GM23248 (cell line): ENCODE data around the gene PLCB4. TPM values are rescaled to one million over a fixed set of nuclear protein-coding genes. Genes with fewer than 3 reads are reported as not detected.
A peak's percentile ranks its signal among the peaks of the same experiment; 100 is the strongest.

Source experiments
- DNase-seq: peaks from one replicate; pipeline ENCODE4 v3.0.0-alpha.2; 2015
- H2AFZ ChIP-seq: fragments of 200-600 bp; sonication (generic); 2 replicates; pipeline ENCODE4 v1.6.1; 2016; ENCODE audit warnings: antibody characterized with exemption
- H3F3A ChIP-seq: fragments of 200-600 bp; sonication (generic); 2 replicates; pipeline ENCODE4 v1.6.1; 2016; ENCODE audit warnings: mild to moderate bottlenecking, antibody characterized with exemption, mixed run types; ENCODE audit not compliant: insufficient read depth
- H3K27ac ChIP-seq: fragments of 200-600 bp; sonication (generic); 2 replicates; pipeline ENCODE4 v1.5.1; 2016; ENCODE audit warnings: mild to moderate bottlenecking
- H3K27me3 ChIP-seq: fragments of 200-600 bp; sonication (generic); replicated peaks from 2 replicates; pipeline ENCODE4 v1.6.1; 2016; ENCODE audit warnings: mild to moderate bottlenecking; ENCODE audit not compliant: insufficient read depth
- H3K36me3 ChIP-seq: fragments of 200-600 bp; sonication (generic); 2 replicates; pipeline ENCODE4 v1.6.1; 2016; ENCODE audit warnings: low read depth, mild to moderate bottlenecking
- H3K4me1 ChIP-seq: fragments of 200-600 bp; sonication (generic); 2 replicates; pipeline ENCODE4 v1.6.1; 2016; ENCODE audit warnings: mild to moderate bottlenecking; ENCODE audit not compliant: insufficient read depth
- H3K4me2 ChIP-seq: fragments of 200-600 bp; sonication (generic); one replicate; pipeline ENCODE4 v1.6.1; 2016; ENCODE audit warnings: mild to moderate bottlenecking; ENCODE audit not compliant: unreplicated experiment
- H3K4me3 ChIP-seq: fragments of 200-600 bp; sonication (generic); 2 replicates; pipeline ENCODE4 v1.5.1; 2016; ENCODE audit warnings: mild to moderate bottlenecking
- H3K79me2 ChIP-seq: fragments of 200-600 bp; sonication (generic); 2 replicates; pipeline ENCODE4 v1.6.1; 2016; ENCODE audit warnings: mild to moderate bottlenecking; ENCODE audit not compliant: insufficient read depth
- H3K9ac ChIP-seq: fragments of 200-600 bp; sonication (generic); 2 replicates; pipeline ENCODE4 v1.6.1; 2016; ENCODE audit warnings: mild to moderate bottlenecking
- H3K9me2 ChIP-seq: fragments of 200-600 bp; sonication (generic); 2 replicates; pipeline ENCODE4 v1.6.1; 2016; ENCODE audit warnings: mixed run types, mild to moderate bottlenecking, moderate library complexity; ENCODE audit not compliant: insufficient read depth
- H3K9me3 ChIP-seq: fragments of 200-600 bp; sonication (generic); one replicate; pipeline ENCODE4 v1.6.1; 2017; ENCODE audit warnings: low read depth
- H4K20me1 ChIP-seq: fragments of 200-600 bp; sonication (generic); 2 replicates; pipeline ENCODE4 v1.6.0; 2016; ENCODE audit not compliant: insufficient read depth
- EZH2 ChIP-seq: fragments of 200-600 bp; sonication (generic); IDR thresholded peaks from 2 replicates; pipeline ENCODE4 v1.6.1; 2018; ENCODE audit warnings: antibody characterized with exemption, mild to moderate bottlenecking; ENCODE audit not compliant: insufficient read depth, poor library complexity, severe bottlenecking
- EZH2phosphoT487 ChIP-seq: fragments of 200-600 bp; sonication (generic); IDR thresholded peaks from 2 replicates; pipeline ENCODE4 v1.6.1; 2018; ENCODE audit warnings: antibody characterized with exemption, moderate library complexity, mild to moderate bottlenecking, low read depth; ENCODE audit not compliant: insufficient read depth
- WGBS, 2 experiments: methylation state at CpG; one replicate each; pipeline ENCODE4 v1.1.6; 2015 to 2017; ENCODE audit warnings: low lambda C conversion rate in 2 of 2, low coverage in 1 of 2; ENCODE audit errors: missing lambda C conversion rate in 2 of 2; 5-methylcytosine and 5-hydroxymethylcytosine counted together
- in situ Hi-C: fragments of 300-500 bp; cut with MboI; formaldehyde crosslinking; loops from 2 replicates; pipeline ENCODE4 v1.15.0; 2020
- polyA plus RNA-seq: library from polyadenylated mRNA; unstranded; fragments of >200 nt; fragmentation: Nextera tagmentation; extraction: Ambion mirVana; gene quantifications from 2 replicates; pipeline ENCODE4 v1.2.1, GENCODE V29; 2016
- total RNA-seq: library from RNA; depleted of rRNA; stranded (reverse); fragments of >200 nt; shearing (Covaris generic); gene quantifications from 2 replicates; pipeline ENCODE4 v1.2.3, GENCODE V29; 2014

PLCB4 gene
- total and polyA plus RNA-seq, 2 experiments from 2014 or later, result 5.0 to 9.5 TPM

GRCh38 chr20:9352739-9353138, 283.9 kb downstream of the PLCB4 start:
- Histone ChIP-seq H3K9ac (no peak overlapping the region), H3K9me2 (no peaks in the 10 kb centered on the region), H2AFZ (no peak overlapping the region), H3F3A (no peaks in the 10 kb centered on the region), H3K4me2 (no peak overlapping the region), H3K27me3 (no peaks in the 10 kb centered on the region), H3K79me2 (no peaks in the 10 kb centered on the region), H3K36me3 (no peaks in the 10 kb centered on the region), H3K9me3 (no peaks in the 10 kb centered on the region), H3K4me3 (no peak overlapping the region), H4K20me1 (no peaks in the 10 kb centered on the region), H3K4me1 (no peaks in the 10 kb centered on the region), H3K27ac (no peak overlapping the region)
- in situ Hi-C loops, result loop anchor here (10.0 to 25.0 kb wide), 2 partner anchors 498 to 565 kb away; no protein-coding TSS in a partner anchor
- TF ChIP-seq EZH2phosphoT487 (no peak), EZH2 (no peak)
- no peak for DNase-seq

DNA sequence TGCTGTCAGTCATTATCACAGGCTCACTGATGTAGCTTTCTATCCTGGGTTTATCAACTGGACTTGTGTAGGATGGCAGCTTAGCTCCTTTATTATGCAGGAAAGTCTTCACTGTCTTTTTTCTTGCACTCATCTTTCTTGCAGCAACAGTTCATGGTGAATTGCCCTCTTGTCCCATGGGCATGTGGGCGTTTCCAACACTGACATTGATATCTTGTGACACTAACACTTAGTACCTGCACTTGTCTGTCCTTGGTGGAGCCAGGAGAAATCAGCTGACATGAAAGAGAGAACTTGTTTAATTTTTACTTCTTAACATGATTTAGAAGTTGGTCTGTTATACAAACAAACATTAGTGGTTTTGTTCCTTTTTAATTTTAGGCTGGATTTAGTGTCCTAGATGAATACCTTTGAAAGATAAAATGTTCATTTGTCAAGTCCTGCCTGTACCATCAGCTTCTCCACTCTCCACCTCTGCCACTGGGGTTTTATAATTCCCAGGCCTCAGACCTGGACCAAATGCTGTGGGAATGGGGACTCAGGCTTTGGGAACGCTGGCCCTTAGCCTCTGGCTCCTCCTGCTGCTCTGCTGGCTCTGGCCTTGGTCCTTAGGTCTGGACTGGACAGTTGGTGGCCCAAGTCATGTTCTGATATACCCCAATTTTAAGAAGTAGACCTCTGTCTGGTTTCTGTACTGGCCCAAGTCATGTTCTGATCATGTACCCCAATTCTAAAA, 284.5 kb downstream of the PLCB4 start:
- TF ChIP-seq EZH2 (no peak), EZH2phosphoT487 (no peak)
- no peaks in the 10 kb centered on the region for H3K4me1 ChIP-seq
- in situ Hi-C loops, result loop anchor here (10.0 to 25.0 kb wide), 2 partner anchors 499 to 566 kb away; no protein-coding TSS in a partner anchor

DNA sequence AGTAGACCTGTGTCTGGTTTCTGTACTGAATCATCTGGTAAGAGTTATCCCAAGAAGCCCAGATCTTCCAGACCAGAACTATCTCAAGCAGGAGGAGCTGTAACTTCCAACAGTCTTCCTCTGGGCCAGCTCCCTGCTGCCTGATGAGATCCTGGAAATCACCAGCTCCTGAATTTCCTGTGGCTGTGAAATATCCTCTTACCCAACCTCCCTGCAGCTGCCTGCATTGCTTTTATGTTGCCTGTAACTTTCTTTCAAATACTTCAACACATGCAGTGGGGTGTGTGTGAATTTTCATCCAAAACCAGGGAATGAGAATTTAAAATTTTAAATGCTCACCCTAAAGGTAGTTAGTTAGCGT, 285.0 kb downstream of the PLCB4 start:
- H3K9me2 ChIP-seq, result no peaks in the 10 kb centered on the region
- no peaks in the 10 kb centered on the region for H3K79me2 ChIP-seq
- no peak overlapping the region for H3K4me3 ChIP-seq
- 89 to 92% methylated on average over 1 of the region's 1 CpG for WGBS, 2 experiments
- no peak overlapping the region for H3K4me2 ChIP-seq
- no peaks in the 10 kb centered on the region for H3K9me3 ChIP-seq
- no peak overlapping the region for H2AFZ ChIP-seq
- H3K27me3 ChIP-seq, result no peaks in the 10 kb centered on the region
- H3K9ac ChIP-seq, result no peak overlapping the region
- H4K20me1 ChIP-seq, result no peaks in the 10 kb centered on the region
- TF ChIP-seq EZH2phosphoT487, result no peak
- no peak for TF ChIP-seq EZH2
- DNase-seq, result peak; percentile 12
- no peak overlapping the region for H3K27ac ChIP-seq
- in situ Hi-C loops, result loop anchor here (10.0 to 25.0 kb wide), 2 partner anchors 499 to 567 kb away; no protein-coding TSS in a partner anchor
- H3K4me1 ChIP-seq, result no peaks in the 10 kb centered on the region
- H3F3A ChIP-seq, result no peaks in the 10 kb centered on the region
- no peaks in the 10 kb centered on the region for H3K36me3 ChIP-seq

More for the DNA sequence above, 284.5 kb downstream of the PLCB4 start:
- Histone ChIP-seq H3K79me2 (no peaks in the 10 kb centered on the region), H3K9me2 (no peaks in the 10 kb centered on the region), H3K36me3 (no peaks in the 10 kb centered on the region), H3K9me3 (no peaks in the 10 kb centered on the region), H3K4me3 (no peak overlapping the region), H3K9ac (no peak overlapping the region), H3K27ac (no peak overlapping the region), H3F3A (no peaks in the 10 kb centered on the region), H3K27me3 (no peaks in the 10 kb centered on the region), H3K4me2 (no peak overlapping the region), H2AFZ (no peak overlapping the region), H4K20me1 (no peaks in the 10 kb centered on the region)
- DNase-seq, result no peak
- WGBS, 2 experiments, result 71 to 75% methylated on average over 2 of the region's 2 CpGs

DNA sequence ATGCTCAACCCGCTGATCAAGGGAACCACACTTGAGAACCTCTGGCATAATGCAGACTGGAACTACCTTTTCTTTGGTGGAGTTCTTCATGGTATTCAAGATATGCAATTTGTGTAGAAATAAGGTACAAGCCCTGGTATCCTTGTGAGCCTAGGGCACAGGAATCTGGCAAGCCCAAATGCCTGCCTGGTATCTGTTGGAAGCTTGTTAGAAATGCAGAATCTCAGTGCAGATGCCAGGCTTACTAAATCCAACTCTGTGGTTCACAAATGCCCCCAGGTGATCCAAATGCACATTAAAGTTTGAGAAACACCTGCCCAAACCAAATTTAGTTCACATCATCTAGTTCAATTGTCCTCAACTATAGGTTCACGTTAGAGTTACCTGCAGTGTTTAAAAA, 285.7 kb downstream of the PLCB4 start:
- Histone ChIP-seq H3K9me2 (no peaks in the 10 kb centered on the region), H3F3A (no peaks in the 10 kb centered on the region), H3K9me3 (no peaks in the 10 kb centered on the region), H4K20me1 (no peaks in the 10 kb centered on the region), H3K36me3 (no peaks in the 10 kb centered on the region), H3K9ac (no peak overlapping the region), H3K27ac (no peak overlapping the region), H3K4me1 (no peaks in the 10 kb centered on the region), H3K27me3 (no peaks in the 10 kb centered on the region), H3K4me2 (no peak overlapping the region), H3K79me2 (no peaks in the 10 kb centered on the region), H3K4me3 (no peak overlapping the region), H2AFZ (no peak overlapping the region)
- no peak for DNase-seq
- WGBS, 2 experiments, result 97 to 98% methylated on average over 2 of the region's 2 CpGs
- TF ChIP-seq EZH2, result no peak
- no peak for TF ChIP-seq EZH2phosphoT487
- in situ Hi-C loops, result loop anchor here (10.0 to 25.0 kb wide), 2 partner anchors 500 to 567 kb away; no protein-coding TSS in a partner anchor
